GM11168 (cell line): ENCODE results near the gene ACO2.

ENCODE experiments used
- in situ Hi-C: fragments of 300-500 bp; cut with MboI; formaldehyde crosslinking; loops from one replicate; pipeline ENCODE4 v1.12.0; 2022; ENCODE audit warnings: low sequenced_read_pairs; ENCODE audit not compliant: unreplicated experiment

The ACO2 gene

GRCh38 chr22:41487037-41487935 lies 18.4 kb downstream of the ACO2 start:
- in situ Hi-C loops = no loop called here

GRCh38 chr22:41488076-41488475 lies 19.2 kb downstream of the ACO2 start:
- in situ Hi-C loops = no loop called here

- in situ Hi-C loops = no loop called here
Measured at GRCh38 chr22:41488596-41489385, 19.9 kb downstream of the ACO2 start.

GRCh38 chr22:41491374-41492100 lies 22.6 kb downstream of the ACO2 start:
- in situ Hi-C loops = no loop called here

GRCh38 chr22:41498303-41498835 lies 29.5 kb downstream of the ACO2 start:
- in situ Hi-C loops = no loop called here

- in situ Hi-C loops = no loop called here
Measured at GRCh38 chr22:41499624-41500280, 30.8 kb downstream of the ACO2 start.

GRCh38 chr22:41500303-41500702 lies 31.4 kb downstream of the ACO2 start:
- in situ Hi-C loops = no loop called here

GRCh38 chr22:41501209-41501608 lies 32.3 kb downstream of the ACO2 start:
- in situ Hi-C loops = no loop called here

- in situ Hi-C loops = no loop called here
Measured at GRCh38 chr22:41504397-41504796, 35.5 kb downstream of the ACO2 start.

GRCh38 chr22:41504816-41505215 lies 35.9 kb downstream of the ACO2 start:
- in situ Hi-C loops = no loop called here

GRCh38 chr22:41505511-41506220 lies 36.7 kb downstream of the ACO2 start:
- in situ Hi-C loops = no loop called here

GRCh38 chr22:41507330-41508063 lies 38.6 kb downstream of the ACO2 start:
- in situ Hi-C loops = no loop called here

- in situ Hi-C loops = no loop called here
Measured at GRCh38 chr22:41508770-41509170, 39.9 kb downstream of the ACO2 start.

- in situ Hi-C loops = no loop called here
Measured at GRCh38 chr22:41511521-41511968, 42.6 kb downstream of the ACO2 start.

- in situ Hi-C loops = no loop called here
Measured at GRCh38 chr22:41512421-41513194, 43.7 kb downstream of the ACO2 start.

GRCh38 chr22:41513391-41513790 lies 44.5 kb downstream of the ACO2 start:
- in situ Hi-C loops = no loop called here

GRCh38 chr22:41516462-41516861 lies 47.5 kb downstream of the ACO2 start:
- in situ Hi-C loops = loop anchor here (5.0 kb wide), 1 partner anchor 114 kb away; no protein-coding TSS in a partner anchor
